Fibroblast of skin of scalp (primary cell): ENCODE data around the gene SEMA5A.
"Not testable (repeated sequence)": the region's sequence is repeated elsewhere in the genome, so short reads cannot be mapped to it uniquely, and the experiment has no call there.

Experiments used
- DNase-seq: peaks from one replicate; pipeline ENCODE4 v3.0.0-alpha.2; 2013

SEMA5A gene

DNA sequence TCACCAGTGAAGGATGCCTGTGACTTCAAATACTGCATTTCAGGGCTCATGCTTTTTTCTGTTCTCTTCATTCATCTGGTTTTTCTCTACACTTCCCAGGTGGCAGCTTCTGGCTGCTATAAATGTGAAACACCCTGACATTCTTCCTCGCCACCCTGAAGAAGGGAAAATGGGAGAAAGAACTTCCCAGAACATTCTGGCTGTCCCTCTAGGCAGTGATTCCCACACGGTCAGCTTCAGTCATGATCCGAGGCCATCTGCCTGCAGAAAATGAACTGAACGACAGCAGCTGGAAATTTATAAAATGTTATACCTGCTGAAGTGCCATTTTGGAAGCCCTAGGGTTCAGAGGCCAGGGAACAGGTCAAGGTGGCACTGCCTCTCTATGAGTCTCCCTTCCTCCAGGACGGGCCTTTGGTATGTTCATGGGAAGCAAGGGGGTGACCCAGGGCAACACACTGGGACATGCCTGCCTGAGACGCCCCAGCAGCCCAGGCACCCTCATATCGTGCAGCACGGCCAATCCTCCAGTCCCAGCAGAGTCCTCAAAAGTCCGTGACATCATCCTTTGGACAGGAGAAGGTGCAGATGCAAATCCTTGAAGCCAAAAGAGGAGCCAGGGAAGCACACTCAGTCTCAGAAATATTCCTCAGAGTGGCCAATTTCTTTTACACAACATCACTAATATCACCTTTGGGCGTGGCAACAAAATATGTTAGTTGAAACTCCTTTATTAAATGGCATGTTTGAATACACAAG is 107.1 kb downstream of the SEMA5A start:
- DNase-seq: no peak

DNA sequence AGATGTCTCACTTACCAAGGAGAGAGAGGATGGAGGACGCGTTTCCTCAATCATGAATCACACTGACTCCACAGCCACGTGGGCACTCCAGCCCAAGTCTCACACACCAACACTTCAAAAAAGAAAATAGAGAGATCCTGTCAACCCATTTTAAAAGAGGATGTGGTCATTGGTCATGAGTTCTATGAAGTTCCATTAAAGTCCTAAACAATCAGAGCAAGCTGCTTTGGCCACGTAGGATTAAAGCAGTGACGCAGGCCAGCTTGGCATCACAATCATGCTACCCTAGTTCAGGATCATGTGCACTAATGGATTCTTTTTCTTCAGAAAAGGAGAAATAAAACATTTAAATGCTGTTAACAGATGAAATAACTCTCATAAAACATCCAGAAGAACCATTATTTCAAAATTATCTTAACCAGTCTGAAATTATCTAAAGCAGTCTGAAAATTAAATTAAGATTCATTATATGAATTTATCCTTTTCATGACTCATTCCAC is 108.1 kb downstream of the SEMA5A start:
- peak; percentile 72 for DNase-seq

DNA sequence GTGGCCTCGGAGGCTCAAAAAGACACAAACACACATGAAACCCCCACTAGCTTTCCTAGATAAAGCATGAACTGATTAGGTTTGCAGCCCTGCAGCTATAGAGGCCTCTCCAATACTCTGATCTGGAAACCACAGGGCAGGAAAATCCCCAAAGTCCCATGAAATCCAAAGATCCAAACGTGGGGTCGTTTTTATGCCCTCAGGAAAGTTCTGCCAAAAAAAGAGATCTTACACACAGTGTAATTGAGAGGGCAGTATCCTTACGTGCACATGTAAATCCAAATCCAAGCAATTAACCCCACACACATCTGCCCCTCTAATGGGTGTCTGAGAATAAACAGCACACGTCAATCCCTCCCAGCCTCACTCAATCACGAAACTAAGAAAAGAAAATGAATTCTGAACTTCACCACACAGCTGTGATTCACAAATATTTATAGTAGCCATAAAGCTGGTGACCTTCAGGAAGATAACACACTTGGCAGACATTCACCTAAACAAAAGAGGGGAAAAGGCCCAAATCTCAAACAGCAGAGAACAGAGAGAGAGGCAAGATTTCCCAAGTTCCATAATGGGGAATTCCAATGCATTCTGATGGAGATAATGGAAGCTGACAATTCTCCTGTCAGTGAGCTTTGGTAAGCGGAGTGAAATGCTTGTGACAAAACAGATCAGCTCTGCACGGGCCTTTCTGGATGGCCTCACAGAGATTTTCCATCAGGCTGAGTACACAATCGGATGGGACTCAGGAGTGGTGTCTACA is 114.2 kb downstream of the SEMA5A start:
- DNase-seq: no peak

DNA sequence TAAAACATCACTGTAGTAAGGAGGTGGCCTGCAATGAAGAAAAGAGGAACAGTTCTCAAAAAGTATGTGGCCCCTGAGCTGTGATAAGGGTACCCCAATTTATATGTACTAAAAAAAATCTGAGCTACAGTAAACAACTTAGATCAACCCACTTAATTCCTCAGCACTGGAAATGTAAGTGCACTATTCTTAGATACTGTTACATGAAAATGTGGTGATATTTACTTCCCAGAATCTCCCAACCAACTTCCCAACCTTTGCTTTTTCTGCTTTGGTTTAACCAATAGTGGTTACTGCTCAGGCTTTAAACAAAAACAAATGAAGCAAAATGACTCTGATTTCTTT is 114.8 kb downstream of the SEMA5A start:
- no peak for DNase-seq

DNA sequence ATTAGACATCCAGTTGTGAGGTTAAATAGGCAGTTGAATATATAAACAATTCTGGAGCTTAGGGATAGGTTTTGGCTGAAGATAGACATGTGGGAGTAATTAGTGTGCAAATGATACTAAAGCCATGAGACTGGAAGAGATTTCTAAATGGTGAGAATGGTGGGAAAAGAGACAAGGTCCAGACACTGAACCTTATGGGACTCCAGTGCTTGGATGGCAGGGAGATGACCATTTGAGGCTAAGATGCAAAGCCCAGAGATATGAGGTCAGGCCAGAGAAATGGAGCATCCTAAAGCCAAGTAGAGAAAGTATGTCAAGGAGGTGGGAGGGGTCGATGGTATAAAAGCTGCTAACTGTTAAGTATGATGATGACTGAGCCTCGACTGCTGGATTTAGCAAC is 115.6 kb downstream of the SEMA5A start:
- DNase-seq: no peak

DNA sequence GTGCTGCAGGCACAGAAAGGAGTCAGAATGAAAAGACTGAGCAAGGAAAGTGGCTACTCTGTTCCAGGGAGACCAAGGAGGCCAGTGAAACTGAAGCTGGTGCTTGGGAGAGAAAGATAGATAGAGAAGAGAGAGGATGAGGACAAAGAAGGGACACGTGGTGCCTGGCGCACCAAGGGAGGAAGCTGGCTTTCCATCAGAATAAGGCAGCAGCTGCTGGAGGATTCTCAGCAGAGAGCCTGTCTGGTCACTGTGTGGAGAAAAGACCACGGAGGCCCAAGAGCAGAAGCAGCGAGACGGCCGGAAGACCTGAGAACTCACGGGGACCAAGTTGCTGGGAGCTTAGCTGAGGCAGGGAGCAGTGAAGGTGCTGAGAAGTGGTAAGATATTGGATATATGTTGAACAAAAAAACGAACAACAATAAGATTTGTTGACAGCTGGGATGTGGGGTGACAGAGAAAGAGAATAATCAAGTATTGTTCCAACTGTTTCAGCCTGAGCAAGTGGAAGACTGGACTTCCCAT is 116.1 kb downstream of the SEMA5A start:
- no peak for DNase-seq

DNA sequence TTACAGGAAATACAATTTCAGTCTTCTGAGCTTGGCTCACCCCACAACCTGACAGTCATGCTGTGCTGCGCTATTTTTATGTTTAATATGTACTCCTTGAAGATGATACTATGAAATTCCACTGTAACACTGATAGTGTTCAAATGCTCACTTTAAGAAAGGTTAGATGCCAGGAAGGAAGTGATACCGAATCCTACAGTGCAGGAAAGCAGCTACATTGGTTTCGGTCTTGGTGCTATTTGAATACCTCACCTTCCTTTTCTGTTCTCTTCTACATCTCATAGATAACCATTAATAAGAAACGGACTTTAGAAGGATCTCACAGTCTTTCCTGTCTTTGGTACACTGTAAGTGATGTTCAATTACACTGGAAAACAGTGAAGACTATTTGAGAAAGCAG is 117.6 kb downstream of the SEMA5A start:
- DNase-seq: no peak

DNA sequence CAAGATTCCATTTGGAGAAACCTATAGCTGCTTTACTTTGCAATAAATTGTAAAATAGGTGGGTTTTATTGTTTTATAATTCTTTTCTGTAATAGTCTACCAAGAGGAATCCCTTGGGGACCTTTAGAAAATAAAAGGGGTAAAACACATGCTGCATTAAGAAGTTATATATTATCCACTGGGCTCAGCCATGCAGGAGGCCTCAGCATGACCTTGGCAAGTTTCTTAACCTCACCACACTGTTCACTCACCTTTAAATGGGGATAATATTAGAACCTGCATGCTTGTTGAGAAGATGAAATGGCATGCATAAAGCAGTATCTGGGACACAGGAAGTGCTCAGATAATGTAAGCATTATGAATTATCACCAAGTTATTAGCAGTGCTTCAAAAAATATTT is 120.2 kb downstream of the SEMA5A start:
- DNase-seq: no peak

DNA sequence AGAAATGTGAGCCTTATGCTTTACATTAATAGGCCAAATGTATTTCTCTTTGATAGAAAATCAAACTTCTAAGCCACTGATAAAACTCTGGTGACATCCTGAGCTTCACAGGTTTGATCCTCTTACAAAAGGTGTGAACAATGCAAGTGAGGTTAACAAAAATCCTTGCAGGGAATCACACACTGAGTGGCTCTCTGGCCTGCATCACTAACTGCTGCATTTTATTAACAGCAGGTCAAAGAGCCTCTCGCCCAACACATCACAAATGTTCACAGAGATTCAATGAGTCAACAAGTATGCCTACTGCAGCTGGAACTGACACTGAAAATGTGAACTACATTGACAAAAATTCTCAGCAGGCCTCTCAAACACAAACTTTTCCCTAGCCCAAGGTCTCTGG is 122.3 kb downstream of the SEMA5A start:
- DNase-seq: peak; percentile 35

DNA sequence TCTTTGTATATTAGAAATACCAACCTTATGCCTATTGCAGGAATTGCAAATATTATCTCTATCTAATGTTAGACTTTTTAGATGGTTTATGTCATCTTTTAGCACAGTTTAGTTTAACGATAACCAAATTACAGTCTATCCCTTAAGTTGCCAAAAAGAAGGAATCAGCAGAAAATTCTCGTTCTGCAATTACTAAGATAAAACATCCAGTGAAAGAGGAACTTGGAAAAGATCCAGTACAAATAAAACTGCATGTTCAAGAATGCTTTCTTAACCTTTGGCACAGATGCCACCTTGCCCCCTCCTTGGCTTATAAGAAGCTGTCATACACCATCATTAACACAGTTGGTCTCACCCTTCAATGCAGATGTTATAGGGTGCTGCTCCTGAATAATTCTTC is 124.0 kb downstream of the SEMA5A start:
- no peak for DNase-seq

DNA sequence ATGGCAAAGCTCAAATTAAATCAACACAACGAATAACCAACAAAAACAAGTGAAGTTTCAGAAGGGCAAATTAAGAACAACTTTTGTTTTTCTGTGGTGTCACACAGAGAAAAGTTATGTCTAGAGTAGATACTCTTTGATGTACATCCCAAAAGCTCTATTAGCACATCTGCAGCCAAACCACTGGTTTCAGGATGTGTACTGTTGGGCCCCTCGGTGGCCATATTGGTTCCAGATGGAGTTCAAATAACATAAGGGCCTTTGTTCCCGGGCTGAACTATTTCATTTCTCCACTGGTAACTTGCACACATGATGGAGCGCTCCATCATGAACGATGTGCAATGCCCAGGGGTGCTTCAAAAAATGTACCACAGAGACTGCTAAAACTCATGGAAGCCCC is 126.1 kb downstream of the SEMA5A start:
- DNase-seq: no peak

DNA sequence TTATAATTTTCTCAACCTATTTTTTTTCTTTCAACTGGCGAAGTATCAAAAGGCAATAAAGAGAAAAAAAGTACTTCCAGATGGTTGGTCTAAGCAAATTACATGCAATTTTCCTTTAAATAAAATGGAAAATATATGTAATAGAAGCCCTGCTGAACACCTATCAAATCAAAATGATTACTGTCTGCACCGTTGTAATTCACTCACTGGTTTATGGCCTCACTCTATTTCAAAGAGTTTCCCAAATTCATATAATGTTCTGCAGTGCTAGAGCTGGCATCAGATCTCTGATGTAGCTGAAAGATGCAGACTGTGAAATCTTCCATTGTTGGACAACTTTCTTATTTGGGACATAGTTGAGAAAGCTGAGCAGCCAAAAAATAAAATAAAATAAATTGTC is 130.3 kb downstream of the SEMA5A start:
- DNase-seq: no peak

DNA sequence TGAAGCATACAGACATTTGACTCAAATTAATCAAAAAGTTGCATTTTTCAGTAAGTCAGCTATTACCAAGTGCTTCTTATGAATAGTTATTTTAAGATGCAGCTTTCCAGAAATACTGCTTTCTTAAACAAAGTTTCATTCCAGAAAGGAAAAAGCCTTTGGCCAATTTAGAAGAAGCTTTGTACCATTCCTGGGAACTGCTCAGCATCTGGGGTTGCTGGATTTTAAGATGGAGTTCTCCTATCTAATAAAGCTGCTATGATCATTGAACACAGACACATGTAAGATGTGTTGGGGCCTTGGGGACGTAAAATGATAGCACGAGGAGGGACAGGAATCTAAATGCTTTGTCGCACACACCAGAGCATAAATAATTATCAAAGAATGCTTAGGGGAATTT is 130.8 kb downstream of the SEMA5A start:
- DNase-seq: no peak

DNA sequence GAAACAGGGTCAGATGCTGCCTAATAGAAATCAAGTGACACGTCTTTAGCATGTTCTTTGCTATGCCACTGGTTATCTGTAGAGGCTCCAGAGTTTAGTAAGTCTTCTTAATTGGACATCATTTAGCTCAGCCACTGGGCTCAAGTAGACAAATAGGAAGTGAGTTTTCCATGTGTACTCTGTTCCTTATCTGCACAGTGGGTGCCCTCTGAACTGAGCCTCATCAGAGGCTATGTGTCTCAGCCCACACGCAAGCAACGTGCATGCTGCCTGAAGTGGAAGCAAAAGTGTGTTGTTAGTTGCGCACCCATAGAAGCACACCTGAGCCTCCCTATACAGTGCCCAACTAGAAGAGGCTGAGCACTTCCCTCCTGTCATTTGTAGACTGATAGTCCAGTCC is 134.7 kb downstream of the SEMA5A start:
- DNase-seq: no peak

DNA sequence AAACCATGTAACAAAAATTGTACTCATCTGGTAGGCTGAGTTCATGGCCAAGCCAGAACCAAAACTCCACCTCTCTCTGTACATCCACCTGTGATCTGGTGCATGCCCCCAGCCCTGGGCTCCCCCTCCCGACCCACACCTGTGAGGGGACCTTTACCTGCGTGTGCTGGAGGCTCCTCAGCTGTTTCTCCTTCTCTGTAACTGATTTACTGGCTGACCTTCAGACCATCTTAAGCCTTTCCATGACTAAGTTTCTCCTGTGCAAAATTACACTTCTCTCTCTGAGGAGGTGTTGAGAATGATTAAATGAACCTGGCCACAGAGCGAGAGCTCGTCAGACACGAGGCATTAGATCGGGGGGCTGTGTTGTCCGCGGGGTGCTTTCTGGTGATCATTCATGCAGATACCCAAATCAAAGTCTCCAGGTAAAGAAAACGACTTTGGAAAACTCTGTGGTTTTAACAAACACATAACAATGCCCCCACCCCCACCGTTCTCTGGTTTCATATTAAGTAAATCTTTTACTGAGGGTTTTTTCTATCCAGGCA is 136.4 kb downstream of the SEMA5A start:
- no peak for DNase-seq

DNA sequence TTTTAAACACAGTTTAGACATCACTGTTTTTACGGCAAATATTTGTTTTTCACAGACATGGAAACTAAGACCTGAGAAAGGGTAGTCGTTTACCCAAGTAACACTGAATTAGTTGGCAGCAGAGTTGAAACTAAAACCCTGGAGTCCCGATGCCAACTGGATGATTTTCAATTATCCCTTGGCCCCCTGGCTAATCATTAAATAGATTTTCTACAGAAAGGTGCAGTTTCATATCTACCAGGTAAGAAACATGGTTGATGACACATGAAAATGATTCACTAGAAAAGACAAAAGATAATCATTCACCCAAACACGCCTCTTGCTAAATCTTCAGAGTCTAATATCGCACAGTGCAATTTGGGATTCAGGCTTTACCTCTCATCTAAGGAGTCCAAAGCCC is 136.9 kb downstream of the SEMA5A start:
- DNase-seq: no peak

DNA sequence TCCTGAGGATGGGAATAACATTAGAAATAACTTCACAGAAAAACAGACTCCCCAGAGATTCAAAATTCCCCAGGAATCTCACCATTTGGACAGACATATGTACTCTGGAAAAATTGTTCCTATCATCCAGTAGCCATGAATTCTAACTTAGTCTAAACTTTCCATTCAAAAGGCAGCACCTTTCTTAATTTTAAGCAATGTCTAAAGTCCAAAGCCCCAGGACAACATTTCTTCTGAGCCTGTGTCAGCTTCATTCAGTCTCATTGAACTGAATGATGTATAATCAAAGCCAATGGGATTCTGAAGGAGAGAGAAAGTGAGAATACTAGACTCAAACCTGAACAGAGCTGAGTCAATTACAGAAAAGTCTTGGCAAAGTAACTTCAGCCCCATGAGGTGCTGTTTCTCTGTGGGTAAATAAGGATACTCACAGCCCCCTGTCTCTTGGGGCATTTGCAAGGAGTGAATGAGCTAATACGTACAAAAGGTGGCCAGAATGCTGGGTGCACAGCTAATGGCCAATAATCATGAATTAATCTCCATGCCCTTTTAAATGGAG is 140.6 kb downstream of the SEMA5A start:
- no peak for DNase-seq

DNA sequence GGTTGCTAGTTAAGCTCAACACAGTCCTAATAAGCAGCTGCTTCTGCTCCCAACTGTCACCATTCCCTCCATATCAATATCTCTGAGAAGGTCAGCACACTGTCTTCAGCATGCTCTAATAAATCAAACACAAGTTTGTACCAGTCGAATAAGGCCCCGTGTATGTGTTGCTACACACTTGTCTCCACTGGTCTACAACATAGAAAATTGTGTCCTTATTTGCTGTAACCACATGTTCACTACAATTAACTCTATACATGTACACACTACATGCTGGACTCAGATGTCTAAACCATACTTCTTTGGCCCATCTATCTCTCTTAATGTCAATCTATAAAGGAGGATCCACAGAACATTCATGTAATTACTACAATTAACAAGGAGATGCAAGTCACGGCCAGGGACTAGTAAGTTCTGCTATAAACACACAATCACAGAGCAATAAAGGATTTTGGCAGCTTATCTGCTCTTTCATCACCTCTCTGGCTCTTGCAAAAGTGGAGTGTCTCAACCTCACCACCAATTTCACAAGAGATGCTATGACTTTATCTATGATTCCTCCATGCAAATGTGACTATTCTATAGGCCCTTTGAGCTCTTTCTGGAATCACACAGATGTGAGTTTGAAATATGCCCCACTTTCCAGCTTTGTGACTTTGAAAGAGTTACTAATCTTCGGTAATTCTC is 143.9 kb downstream of the SEMA5A start:
- no peak for DNase-seq

DNA sequence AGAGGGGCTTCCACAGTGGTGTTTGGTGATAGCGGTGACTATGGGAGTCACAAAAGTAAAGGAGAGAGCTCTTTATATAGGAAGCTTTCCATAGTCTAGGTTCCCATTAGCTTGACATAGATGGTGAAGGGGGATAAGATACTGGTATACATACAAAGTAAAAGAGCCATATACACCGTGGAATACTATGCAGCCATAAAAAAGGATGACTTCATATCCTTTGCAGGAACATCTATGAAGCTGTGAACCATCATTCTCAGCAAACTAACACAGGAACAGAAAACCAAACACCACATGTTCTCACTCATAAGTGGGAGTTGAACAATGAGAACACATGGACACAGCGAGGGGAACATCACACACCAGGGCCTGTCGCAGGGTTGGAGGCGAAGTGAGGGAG is 146.1 kb downstream of the SEMA5A start:
- not testable (repeated sequence) for DNase-seq

DNA sequence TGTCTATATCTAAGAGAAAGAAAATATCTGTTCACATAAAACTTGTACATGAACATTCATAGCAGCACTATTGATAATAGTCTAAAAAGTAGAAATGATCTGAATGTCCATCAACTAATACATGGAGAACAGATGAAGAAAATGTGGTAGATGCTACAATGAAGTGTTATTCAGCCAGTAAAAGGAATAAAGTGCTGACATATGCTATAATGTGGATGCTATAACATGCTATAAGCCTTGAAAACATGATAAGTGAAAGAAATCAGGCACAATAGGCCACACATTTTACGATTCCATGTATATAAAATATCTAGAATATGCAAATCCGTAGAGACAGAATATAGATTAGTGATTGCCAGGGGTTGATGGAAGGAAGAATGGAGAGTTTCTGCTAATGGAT is 146.8 kb downstream of the SEMA5A start:
- no peak for DNase-seq

DNA sequence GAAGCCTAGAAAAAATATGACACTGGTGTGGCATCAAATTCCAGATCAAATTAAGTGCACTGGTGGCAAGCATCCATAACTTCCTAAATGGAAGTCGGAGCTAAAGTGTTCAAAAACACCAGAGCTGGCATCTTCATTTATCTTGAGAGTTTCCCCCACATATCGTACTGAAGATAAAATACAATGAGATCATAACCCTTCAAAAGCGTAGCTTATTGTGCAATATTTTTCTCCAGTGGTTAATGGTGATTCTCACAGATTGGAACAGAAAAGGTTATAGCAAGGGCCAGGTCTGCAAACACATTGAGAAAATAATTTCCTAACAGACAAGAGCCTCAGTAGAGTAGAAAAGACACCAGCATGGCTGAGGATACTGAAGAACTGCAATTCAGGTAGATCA is 147.6 kb downstream of the SEMA5A start:
- no peak for DNase-seq

DNA sequence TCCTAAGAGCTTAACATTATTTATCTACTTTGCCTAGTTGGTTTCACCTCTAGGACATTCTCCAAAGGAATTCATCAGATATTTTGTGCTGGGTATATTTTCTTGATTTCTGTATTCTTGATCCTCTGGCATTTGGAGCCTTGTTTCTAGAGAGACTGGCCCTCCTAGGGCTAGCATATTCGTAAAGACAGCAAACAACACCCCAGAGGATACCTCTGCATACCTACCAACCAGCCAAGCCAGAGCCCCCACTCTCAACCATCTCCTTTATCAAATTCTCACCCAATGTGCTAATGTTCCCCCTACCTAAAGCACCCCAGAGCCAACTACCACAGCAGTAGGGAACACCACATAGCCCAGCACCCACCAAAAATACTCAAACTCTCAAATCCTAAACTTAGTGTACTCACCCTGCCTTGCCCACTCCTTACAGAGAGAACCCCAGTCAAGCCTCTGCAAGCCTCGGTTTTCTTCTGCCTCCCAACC is 149.5 kb downstream of the SEMA5A start:
- no peak for DNase-seq

DNA sequence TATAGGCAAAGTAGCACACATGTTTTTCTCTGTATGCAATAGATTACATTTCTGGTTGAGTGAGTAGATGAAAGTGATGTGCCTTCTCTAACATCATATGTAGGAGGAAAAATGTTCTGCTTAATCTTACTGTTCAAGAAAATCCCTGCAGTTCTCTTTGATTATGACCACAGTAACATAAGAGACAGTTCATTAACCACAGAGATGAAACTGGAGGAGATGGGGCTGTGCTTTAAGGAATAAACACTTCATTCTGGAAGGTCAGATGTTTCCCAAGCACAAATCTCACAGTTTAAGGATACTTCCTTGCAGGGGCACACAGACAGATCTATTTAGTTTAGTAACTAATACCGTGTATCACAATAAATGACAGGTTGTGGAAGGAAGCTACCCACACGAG is 150.2 kb downstream of the SEMA5A start:
- DNase-seq: no peak
